Putamen (tissue), 1 donor: ENCODE measurements around the gene SH2D3C.
A peak's percentile ranks its signal among the peaks of the same experiment; 100 is the strongest.

Source experiments
- DNase-seq: peaks from one replicate; pipeline ENCODE4 v3.0.0-alpha.2; 2016; ENCODE audit warnings: low spot score

Gene SH2D3C

GRCh38 chr9:127720031-127720864 lies 58.2 kb downstream of the SH2D3C start:
- DNase-seq, result no peak

- no peak for DNase-seq
Measured at GRCh38 chr9:127717766-127718165, 60.7 kb downstream of the SH2D3C start.

GRCh38 chr9:127716412-127716811 lies 62.1 kb downstream of the SH2D3C start:
- DNase-seq, result no peak

- DNase-seq, result peak; percentile 95
Measured at GRCh38 chr9:127715470-127716337, 62.8 kb downstream of the SH2D3C start, which contains the start of the genes PTRH1 and TTC16. PTRH1 (minus strand) TSS chr9:127715663; CDS start chr9:127715639, 24 bp downstream. TTC16 (plus strand) TSS chr9:127716079; CDS start chr9:127716146, 67 bp downstream.

- DNase-seq, result no peak
Measured at GRCh38 chr9:127714951-127715469, 63.5 kb downstream of the SH2D3C start.

GRCh38 chr9:127714020-127714750 lies 64.3 kb downstream of the SH2D3C start:
- no peak for DNase-seq

- no peak for DNase-seq
Measured at GRCh38 chr9:127712867-127713266, 65.6 kb downstream of the SH2D3C start.

- DNase-seq, result no peak
Measured at GRCh38 chr9:127712371-127712770, 66.1 kb downstream of the SH2D3C start.

- no peak for DNase-seq
Measured at GRCh38 chr9:127711831-127712274, 66.6 kb downstream of the SH2D3C start.

- DNase-seq, result no peak
Measured at GRCh38 chr9:127711226-127711701, 67.2 kb downstream of the SH2D3C start.

GRCh38 chr9:127710204-127710783 lies 68.2 kb downstream of the SH2D3C start:
- no peak for DNase-seq

GRCh38 chr9:127708952-127709587 lies 69.4 kb downstream of the SH2D3C start:
- DNase-seq, result no peak

GRCh38 chr9:127707766-127708165 lies 70.7 kb downstream of the SH2D3C start:
- DNase-seq, result no peak

GRCh38 chr9:127706836-127707241 lies 71.6 kb downstream of the SH2D3C start, which contains the start of gene CFAP157:
CFAP157 (plus strand) TSS chr9:127706988; CDS start chr9:127707032, 44 bp downstream.
- no peak for DNase-seq

GRCh38 chr9:127705577-127706379 lies 72.7 kb downstream of the SH2D3C start:
- DNase-seq, result no peak

- no peak for DNase-seq
Measured at GRCh38 chr9:127703289-127703946, 75.0 kb downstream of the SH2D3C start.

GRCh38 chr9:127700594-127701255 lies 77.7 kb downstream of the SH2D3C start:
- no peak for DNase-seq

- DNase-seq, result no peak
Measured at GRCh38 chr9:127700140-127700539, 78.3 kb downstream of the SH2D3C start.
